Stomach (tissue), 4 donors: Measurements from ENCODE around the gene EVC2.

ENCODE experiments used
- CTCF ChIP-seq, 7 experiments: fragments of 450-650 bp in 4 of 7; fragments of 200-600 bp in 3 of 7; sonication (generic) in 3 of 7; IDR thresholded peaks; one replicate each; pipeline ENCODE4 v1.5.1; 2016 to 2019; ENCODE audit warnings: antibody characterized with exemption in 7 of 7, control low read depth in 2 of 7, mild to moderate bottlenecking in 1 of 7
- EP300 ChIP-seq: sonication (generic); formaldehyde crosslinking; IDR thresholded peaks from one replicate; pipeline ENCODE4 v1.6.1; 2017; ENCODE audit warnings: antibody characterized with exemption

- TF ChIP-seq CTCF (IDR thresholded peaks at IDR 0.05) (no peak), EP300 (no peak)
Observed at GRCh38 chr4:5524446-5525299, 183.7 kb downstream of the EVC2 start.
